H1 (cell line): Measurements from ENCODE around the gene SLC13A4. TPM values are rescaled to one million over a fixed set of nuclear protein-coding genes. Genes with fewer than 3 reads are reported as not detected.

ENCODE experiments used
- POU5F1 ChIP-seq: IDR thresholded peaks from 2 replicates; pipeline ENCODE4 v1.6.1; 2011; ENCODE audit warnings: low read depth, mild to moderate bottlenecking, low read length, moderate library complexity
- polyA plus RNA-seq, 7 experiments: library from polyadenylated mRNA; depleted of rRNA in 3 of 7; stranded (reverse) in 5 of 7; unstranded in 2 of 7; fragments of >200 nt in 5 of 7; fragments of 200-250 nt in 2 of 7; gene quantifications; 1 replicate in 5 of 7; 2 replicates in 1 of 7; 4 replicates in 1 of 7; pipeline versions ENCODE4 v1.2.1 to v1.2.3, GENCODE V29; 2011 to 2013; ENCODE audit warnings: missing spikeins in 2 of 7, mixed read lengths in 2 of 7
- total RNA-seq: library from RNA; stranded (reverse); fragmentation: NEBNext Ultra II Directional; extraction: Animal tissue kit (Norgen Biotek cat#: 25700); gene quantifications from 2 replicates; pipeline ENCODE4 v1.2.1, GENCODE V29; 2021
- TF ChIP-seq, protein P1 (sequence below), 3 experiments: IDR thresholded peaks; 1 replicate in 2 of 3; 2 replicates in 1 of 3; pipeline versions ENCODE4 v1.5.1 to v1.6.1; 2011; ENCODE audit warnings: low read length in 3 of 3, mild to moderate bottlenecking in 3 of 3, inconsistent platforms in 2 of 3, low read depth in 1 of 3, moderate library complexity in 1 of 3; ENCODE audit not compliant: insufficient read depth in 1 of 3; ENCODE audit errors: control extremely low read depth in 1 of 3
- TF ChIP-seq, protein P2 (sequence below): IDR thresholded peaks from 2 replicates; pipeline ENCODE4 v1.6.1; 2011; ENCODE audit warnings: low read length, improper control_type of control experiment

Gene SLC13A4
- total and polyA plus RNA-seq, 2 of the 8 experiments (the other 6 are each of a cell fraction or from before 2014, with no cell fraction given), result 3.9 to 7.5 TPM

DNA sequence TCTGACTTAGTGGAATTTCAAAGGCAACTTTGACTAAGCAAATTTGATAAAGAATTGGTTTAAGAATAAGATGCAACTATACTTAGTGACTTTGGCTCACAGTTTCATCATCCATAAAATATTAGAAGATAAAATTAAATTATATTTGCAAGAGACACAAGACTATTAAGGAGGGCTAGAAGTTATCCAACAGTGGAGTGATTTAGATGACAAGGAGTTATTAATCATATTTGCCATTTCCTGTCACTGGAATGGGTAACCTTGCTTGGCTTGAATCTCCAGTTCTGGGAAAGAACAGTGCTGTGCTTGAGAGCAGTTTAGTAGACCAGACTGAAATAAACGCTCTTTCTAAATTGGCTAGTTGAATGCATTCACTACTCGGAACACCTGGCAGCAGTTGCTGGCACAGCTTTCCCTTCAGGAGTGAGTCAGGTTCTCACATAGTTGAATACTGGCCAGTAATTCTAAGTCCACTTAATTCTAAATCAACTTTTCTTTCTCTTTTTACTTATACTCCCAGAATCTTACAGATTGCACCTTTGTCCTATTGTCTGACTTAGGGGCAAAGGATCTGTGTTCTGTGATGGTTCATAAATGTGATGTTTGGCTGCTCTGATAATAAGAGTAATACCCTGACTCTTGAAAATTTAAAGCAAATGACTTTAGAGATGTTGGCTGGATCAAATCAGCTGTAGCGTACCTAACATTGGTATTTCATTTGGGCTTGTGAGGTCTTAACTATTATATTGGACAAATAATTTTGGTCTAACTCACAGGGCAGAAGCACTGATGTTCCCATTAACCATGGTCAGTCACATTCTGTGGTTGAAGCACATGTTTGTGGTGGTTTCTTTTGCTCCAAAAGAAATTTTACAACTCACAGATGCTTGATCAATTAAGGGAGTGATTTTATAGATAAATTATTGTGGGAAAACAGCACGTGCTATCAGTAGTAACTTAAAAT lies 49.1 kb downstream of the SLC13A4 start (continued):
- TF ChIP-seq, protein P1, sequence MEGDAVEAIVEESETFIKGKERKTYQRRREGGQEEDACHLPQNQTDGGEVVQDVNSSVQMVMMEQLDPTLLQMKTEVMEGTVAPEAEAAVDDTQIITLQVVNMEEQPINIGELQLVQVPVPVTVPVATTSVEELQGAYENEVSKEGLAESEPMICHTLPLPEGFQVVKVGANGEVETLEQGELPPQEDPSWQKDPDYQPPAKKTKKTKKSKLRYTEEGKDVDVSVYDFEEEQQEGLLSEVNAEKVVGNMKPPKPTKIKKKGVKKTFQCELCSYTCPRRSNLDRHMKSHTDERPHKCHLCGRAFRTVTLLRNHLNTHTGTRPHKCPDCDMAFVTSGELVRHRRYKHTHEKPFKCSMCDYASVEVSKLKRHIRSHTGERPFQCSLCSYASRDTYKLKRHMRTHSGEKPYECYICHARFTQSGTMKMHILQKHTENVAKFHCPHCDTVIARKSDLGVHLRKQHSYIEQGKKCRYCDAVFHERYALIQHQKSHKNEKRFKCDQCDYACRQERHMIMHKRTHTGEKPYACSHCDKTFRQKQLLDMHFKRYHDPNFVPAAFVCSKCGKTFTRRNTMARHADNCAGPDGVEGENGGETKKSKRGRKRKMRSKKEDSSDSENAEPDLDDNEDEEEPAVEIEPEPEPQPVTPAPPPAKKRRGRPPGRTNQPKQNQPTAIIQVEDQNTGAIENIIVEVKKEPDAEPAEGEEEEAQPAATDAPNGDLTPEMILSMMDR (IDR thresholded peaks at IDR 0.05; ENCODE audit: control extremely low read depth in 1 of 3, insufficient read depth in 1 of 3, low read depth in 1 of 3, low read length in 3 of 3), result no peak
- TF ChIP-seq, protein P2, sequence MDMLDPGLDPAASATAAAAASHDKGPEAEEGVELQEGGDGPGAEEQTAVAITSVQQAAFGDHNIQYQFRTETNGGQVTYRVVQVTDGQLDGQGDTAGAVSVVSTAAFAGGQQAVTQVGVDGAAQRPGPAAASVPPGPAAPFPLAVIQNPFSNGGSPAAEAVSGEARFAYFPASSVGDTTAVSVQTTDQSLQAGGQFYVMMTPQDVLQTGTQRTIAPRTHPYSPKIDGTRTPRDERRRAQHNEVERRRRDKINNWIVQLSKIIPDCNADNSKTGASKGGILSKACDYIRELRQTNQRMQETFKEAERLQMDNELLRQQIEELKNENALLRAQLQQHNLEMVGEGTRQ, result no peak
- no peak for TF ChIP-seq POU5F1
